NCI-H2107 (cell line): Measurements from ENCODE around the gene BBS2.

Experiments used
- DNase-seq: peaks from one replicate; lab custom pipeline; 2025; lab: John Stamatoyannopoulos, UW

BBS2 gene

DNA sequence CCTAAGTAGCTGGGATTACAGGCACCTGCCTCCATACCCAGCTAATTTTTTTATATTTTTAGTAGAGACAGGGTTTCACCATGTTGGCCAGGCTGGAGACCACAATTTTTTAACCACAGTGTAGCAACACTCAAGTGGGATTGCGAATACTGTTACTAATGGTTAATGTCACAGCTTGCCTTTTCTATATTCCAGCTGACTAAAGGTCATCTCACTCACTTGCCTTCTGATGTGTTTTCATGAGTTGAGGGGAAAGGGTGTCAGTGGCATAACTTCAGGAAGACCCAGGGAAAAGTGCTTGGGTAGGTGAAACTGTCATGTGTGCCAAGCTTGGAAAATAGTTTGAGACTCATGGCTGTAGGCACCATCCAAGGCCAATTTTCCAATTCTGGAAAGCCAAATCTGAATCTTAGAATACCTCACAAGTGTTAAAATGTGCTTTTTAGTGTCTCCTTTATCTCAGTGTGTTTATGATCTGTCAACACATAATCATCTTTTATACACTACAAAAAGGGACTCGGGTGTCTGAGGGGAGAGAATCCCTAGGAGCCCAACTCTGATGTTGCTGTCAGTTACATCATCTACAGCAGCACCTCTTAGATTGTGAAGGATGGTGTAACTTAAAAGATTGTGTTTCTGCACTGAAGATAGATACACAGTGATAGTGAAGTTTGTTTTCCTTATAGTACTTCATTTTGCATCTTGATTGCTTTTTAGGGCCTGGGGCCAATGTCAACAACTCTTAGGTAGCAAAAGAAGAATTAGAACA is 41.4 kb downstream of the BBS2 start:
- no peak for DNase-seq

- DNase-seq = no peak
These were observed 42.5 kb downstream of the BBS2 start for GRCh38 chr16:56477096-56477878.

DNA sequence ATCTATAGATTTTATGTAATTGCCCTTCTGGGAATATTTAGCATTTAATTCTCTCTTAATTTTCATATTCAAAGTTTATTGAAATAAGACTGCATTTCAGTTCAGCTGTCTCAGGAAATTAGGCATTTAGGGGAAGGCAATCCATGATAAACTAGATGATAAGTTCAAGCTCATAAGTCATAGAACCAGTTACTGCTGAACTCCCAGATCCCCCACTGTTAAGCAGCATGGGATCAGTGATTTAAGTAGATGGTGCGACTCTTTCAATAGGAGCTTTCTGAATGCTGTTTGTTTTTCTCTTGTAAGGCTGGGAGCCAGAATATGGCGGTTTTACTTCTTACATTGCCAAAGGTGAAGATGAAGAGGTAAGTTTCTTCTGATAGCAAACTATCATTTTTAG is 44.6 kb downstream of the BBS2 start:
- no peak for DNase-seq

- no peak for DNase-seq
These were observed 49.2 kb downstream of the BBS2 start for GRCh38 chr16:56470666-56471065.

DNA sequence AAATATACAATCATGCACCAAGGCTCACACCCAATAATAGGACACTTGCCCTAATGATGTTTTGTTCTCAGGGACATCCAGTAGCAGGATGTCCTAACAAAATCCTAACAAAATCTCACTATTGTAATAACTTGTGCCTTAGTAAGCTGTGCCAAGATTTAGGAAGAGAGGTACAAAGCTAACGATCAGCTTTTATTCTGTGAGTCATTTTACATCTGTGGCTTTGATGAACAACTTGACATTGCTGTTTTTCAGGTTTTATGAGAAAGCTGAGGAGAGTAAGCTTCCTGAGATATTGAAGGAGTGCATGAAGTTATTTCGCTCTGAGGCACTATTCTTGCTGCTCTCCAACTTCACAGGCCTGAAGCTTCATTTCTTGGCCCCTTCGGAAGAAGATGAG is 49.6 kb downstream of the BBS2 start:
- DNase-seq = no peak

DNA sequence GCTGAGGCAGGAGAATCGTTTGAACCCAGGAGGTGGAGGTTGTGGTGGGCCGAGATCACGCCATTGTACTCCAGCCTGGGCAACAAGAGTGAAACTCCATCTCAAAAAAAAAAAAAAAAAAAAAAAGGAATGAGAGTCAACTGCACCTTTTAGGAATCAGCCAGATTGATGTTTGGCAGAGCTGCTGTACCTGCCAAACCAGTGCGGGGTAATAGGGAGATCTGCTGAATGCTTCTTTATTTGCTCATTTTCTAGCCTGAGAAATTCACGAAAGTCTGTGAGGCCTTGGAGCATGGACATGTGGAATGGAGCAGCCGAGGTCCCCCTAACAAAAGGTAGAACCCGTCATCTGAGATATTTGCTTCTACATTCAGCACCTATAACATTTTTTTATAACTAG is 50.1 kb downstream of the BBS2 start:
- no peak for DNase-seq

DNA sequence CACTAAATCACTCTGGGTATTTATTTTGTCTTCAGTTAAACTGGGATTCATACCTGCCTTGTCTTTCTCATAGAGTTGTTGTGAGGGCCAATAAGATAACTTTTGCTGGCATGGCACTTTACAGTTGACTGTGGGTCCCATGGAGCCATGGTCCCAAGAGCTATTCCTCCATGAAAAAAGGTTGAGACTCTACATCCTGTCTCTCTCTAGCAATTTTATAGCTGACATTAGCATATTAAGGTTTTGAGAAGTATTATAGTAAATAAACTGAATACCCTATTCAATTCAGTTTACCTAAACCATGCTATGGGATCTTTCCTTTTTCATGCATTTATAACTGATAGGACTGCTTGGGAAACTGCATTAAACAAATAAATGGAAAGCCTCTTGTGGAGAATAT is 51.0 kb downstream of the BBS2 start:
- no peak for DNase-seq

GRCh38 chr16:56466344-56466743 is 53.5 kb downstream of the BBS2 start:
- no peak for DNase-seq

DNA sequence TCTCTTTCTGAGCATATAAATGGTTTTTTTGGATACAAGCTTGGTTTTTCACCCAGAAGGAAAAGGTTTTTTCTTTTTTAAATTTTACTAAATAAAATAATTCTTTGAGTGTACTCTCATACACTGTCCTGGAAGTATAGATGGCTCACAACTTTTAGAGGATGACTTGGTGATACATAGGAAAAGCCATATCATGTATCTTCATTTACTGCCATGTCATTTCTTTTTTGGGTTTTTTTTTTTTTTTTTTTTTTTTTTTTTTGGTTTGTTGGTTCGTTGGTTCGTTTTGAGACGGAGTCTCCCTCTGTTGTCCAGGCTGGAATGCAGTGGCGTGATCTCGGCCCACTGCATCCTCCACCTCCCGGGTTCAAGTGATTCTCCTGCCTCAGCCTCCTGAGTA is 56.7 kb downstream of the BBS2 start:
- no peak for DNase-seq

- no peak for DNase-seq
These were observed 57.6 kb downstream of the BBS2 start for GRCh38 chr16:56462064-56462796.

GRCh38 chr16:56460101-56460500 is 59.7 kb downstream of the BBS2 start:
- no peak for DNase-seq

DNA sequence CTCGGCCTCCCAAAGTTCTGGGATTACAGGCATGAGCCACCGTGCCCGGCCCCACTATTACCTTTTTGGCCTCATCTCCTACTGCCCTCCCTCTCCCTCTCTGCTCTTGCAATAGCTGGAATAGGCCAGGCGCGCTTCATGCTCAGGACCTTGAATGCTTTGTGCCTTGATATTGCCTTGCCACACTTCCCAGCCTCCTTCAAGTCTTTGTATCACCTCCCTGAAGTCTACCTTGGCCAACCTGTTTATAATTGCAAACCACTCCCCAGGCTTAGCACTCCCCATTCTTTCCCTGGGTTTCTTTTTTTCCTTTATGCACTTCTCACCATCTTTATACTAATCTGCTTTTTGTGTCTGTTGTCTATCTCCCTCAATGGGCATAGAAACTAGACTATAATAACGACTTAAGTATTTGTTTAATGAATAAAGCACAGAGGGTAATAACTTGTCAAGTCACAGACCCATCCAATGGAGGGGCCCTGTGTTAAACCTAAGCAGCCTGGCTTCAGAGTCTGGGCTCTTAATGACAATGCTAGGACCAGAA is 61.8 kb downstream of the BBS2 start:
- DNase-seq = no peak

DNA sequence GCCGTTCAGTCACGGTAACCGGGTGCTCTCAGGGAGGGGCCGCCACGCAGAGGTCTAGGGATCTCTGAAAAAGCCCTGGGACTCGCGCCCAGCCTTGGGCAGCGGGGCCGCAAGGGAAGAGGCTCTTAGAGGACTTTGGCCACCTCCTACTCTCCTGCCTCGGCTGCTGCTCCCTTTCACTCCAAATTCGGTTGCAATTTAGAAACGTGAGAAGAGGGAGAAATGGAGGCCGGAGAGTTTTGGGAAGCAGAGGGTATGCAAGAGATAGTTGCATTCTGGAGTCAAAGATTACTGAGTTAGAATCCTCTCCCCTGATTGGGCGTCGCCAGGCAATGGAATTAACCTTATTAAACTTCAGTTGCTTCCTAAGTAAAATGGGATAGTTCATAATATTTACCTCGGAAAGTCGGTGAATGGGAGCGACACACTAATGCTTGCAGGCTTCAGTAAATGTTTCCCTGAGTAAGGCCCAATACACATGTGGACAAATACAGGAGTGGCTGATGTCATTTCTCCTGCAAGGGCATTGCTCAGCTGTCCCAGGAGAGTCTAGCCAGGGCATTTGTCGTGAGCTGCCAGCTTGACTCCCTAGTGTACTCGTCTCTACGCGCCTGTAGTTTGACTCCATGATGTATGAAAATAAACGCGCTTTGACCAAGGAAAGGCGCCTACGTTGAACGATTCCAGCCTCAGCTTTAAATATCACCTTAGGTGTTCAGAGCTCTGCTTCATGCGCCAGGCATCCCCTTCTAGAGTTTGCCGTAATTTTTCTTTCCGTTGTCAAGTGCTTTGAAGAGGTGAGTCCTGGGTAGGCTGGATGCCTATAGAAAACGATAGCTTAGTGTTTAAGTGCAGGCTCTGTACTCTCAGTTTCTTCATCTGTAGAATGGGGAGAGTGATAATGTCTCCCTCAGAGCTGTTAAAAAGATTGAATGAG is 67.8 kb downstream of the BBS2 start:
- DNase-seq = peak; percentile 6

DNA sequence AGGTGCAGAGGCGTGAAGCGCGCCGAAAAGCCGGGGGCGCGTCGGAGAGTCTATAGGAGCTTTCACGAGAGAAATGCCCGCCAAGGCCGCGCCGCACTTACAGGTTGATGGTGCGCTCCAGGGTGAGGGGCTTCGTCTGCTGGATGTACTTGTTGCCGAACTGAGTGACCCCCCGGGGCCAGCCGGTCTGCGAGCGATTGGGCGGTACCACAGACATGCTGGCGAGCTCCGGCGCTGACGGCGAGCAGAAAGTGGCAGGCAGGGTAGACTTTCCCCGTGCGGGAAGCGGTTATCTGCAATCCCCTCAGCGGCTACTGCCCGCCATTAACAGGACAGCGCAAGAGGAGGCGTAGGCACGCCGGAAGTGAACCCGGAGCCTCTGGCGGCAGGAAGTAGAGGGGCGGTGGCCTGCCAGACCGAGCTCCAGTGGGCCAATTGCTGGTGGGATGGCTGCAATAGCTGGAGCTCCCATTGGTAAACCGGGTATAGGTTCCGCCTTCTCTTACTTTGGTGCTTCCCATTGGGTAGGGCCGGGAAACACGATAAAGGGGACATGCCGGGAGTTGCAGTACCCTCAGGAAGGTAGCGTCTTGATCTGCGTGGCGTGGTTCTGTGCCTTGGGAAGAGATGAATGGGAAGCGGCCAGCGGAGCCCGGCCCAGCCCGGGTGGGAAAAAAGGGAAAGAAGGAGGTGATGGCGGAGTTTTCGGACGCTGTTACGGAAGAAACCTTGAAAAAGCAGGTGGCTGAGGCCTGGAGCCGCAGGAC is 68.7 kb downstream of the BBS2 start, which contains the start of the genes NUDT21 and OGFOD1:
NUDT21 (minus strand) TSS at position 347 of the 767 bp plus-strand sequence; CDS start at position 217, 130 bp downstream.
OGFOD1 (plus strand) TSS at position 569 of the 767 bp plus-strand sequence; CDS start at position 628, 59 bp downstream.
- peak; percentile 85 for DNase-seq

DNA sequence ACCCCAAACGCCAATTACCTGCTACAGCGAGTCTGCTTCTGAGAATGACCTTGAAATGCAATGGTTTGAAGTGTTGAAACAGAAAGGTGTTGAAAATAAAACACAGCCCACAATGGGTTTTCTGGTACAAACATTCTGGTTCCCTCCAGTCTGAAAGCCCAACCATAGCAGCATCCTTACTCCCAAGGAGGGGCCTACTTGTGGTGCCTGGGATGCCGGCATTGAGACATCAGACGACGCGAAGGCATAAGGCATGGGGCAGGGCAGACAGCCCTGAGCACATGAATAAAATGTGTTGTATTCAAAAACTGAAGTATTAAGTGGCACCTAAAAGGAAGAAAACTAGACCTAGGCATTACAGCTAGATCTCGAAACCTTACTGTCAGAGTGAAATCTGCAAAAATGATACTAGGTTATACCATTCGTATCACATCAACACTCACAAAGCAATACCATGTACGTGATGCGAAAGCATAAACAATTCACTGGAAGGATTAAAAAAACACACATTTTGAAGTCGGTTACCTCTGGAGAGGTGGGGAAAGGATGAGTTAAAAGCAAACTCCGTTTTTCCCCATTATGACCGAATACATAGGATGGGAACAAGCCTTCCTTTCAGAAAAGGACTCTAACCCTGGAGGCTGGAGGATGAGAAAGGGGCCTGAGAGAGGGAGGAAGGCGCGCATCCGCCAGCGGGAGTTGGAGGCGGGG is 69.4 kb downstream of the BBS2 start:
- no peak for DNase-seq

DNA sequence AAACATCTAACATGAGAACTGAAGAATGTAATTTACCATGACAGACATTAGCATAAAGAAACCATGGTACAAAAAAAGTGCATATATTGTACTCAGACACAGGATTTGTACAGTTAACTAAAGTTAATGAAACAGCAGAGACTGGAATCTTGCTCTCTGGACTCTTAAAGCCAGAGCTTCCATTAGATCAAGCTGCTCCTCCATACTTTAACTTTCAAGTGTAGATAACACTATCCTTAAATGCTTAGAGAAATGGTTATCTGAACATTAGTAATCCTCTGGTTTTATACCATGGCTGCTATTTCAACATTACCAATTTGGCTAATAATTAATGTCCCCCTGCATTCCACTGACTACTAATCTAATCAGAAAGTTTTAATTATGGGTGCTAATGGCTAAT is 71.8 kb downstream of the BBS2 start:
- DNase-seq = no peak

DNA sequence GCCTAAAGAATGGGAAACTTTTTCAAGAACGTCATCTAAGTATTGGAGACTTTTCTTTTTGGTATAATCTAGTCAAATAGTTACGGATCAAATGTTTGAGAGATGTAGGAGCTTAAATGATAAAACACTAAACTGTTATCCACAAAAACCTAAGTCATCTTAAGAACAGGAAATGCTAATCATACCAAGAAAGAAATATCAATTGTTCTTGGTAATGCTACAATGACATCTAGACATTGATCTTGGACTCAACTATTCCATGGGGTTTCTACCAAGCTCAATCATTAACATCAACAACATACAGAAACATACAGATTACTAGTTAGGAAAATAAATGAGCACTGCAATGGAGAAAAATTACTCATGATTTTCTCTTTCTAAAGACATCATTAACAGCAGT is 72.5 kb downstream of the BBS2 start:
- no peak for DNase-seq

GRCh38 chr16:56438038-56438437 is 81.8 kb downstream of the BBS2 start:
- DNase-seq = no peak

- DNase-seq = no peak
These were observed 83.6 kb downstream of the BBS2 start for GRCh38 chr16:56436258-56436657.
